ENCODE data around the gene SMAD1.

DNA sequence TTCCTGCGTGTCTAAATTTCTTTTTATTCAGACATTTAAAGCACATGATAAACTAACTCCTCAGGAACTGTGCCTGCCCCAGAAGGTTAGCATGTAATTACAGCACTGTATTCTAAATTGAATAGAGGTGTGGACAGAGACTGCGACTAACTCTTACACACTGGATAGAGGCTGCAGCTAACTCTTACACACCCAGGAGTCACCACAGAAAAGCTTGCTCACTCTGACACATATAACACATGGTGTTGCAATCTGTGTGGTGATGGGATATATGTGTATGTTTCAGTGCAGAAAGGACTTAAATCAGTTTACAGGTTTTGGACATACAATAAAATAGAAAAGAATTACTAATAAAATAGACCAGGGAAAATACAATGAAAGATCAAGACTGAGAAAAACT lies 41.5 kb downstream of the SMAD1 start:
- TF ChIP-seq ETV6 (CRISPR knock-in tag; IDR thresholded peaks at IDR 0.05) = no peak
- TF ChIP-seq, protein P1, sequence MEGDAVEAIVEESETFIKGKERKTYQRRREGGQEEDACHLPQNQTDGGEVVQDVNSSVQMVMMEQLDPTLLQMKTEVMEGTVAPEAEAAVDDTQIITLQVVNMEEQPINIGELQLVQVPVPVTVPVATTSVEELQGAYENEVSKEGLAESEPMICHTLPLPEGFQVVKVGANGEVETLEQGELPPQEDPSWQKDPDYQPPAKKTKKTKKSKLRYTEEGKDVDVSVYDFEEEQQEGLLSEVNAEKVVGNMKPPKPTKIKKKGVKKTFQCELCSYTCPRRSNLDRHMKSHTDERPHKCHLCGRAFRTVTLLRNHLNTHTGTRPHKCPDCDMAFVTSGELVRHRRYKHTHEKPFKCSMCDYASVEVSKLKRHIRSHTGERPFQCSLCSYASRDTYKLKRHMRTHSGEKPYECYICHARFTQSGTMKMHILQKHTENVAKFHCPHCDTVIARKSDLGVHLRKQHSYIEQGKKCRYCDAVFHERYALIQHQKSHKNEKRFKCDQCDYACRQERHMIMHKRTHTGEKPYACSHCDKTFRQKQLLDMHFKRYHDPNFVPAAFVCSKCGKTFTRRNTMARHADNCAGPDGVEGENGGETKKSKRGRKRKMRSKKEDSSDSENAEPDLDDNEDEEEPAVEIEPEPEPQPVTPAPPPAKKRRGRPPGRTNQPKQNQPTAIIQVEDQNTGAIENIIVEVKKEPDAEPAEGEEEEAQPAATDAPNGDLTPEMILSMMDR (IDR thresholded peaks at IDR 0.05) = no peak
- TF ChIP-seq, protein P2, sequence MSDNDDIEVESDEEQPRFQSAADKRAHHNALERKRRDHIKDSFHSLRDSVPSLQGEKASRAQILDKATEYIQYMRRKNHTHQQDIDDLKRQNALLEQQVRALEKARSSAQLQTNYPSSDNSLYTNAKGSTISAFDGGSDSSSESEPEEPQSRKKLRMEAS (CRISPR knock-in tag; IDR thresholded peaks at IDR 0.05) = no peak
